Gastrocnemius medialis (tissue), 4 donors: ENCODE measurements around the gene CFAP77. TPM values are rescaled to one million over a fixed set of nuclear protein-coding genes. Genes with fewer than 3 reads are reported as not detected.

Experiments used
- ATAC-seq, 2 donors: fragments of 150-250 bp; one replicate each; pipeline ENCODE4 v1.9.1; 2016
- DNase-seq, 2 donors: peaks; one replicate each; pipeline ENCODE4 v3.0.0-alpha.2; 2019
- H3K27ac ChIP-seq, 4 donors: fragments of 200-600 bp; sonication (generic); 1 replicate in 1 of 4; 2 replicates in 3 of 4; pipeline ENCODE4 v1.5.1; 2016 to 2018; ENCODE audit warnings: mild to moderate bottlenecking in 2 of 4, moderate library complexity in 1 of 4
- H3K27me3 ChIP-seq, 3 donors: fragments of 200-600 bp; sonication (generic) in 2 of 3; 1 replicate in 1 of 3; 2 replicates in 2 of 3; pipeline versions ENCODE4 v1.5.1 to v1.6.0; 2016 to 2019; ENCODE audit warnings: mild to moderate bottlenecking in 1 of 3, moderate library complexity in 1 of 3
- H3K36me3 ChIP-seq, 2 donors: fragments of 200-600 bp; sonication (generic) in 1 of 2; one replicate each; pipeline ENCODE4 v1.5.1; 2017 to 2018
- H3K4me1 ChIP-seq, 2 donors: fragments of 200-600 bp; sonication (generic) in 1 of 2; one replicate each; pipeline ENCODE4 v1.5.1; 2016 to 2017; ENCODE audit warnings: mild to moderate bottlenecking in 2 of 2
- H3K4me3 ChIP-seq, 4 donors: fragments of 200-600 bp; sonication (generic) in 3 of 4; 1 replicate in 1 of 4; 2 replicates in 3 of 4; pipeline ENCODE4 v1.5.1; 2016 to 2019; ENCODE audit warnings: mild to moderate bottlenecking in 2 of 4
- H3K9me3 ChIP-seq, 3 donors: fragments of 200-600 bp; sonication (generic) in 2 of 3; 1 replicate in 1 of 3; 2 replicates in 2 of 3; pipeline ENCODE4 v1.5.1; 2016 to 2019
- CTCF ChIP-seq, 5 experiments: fragments of 450-650 bp in 3 of 5; fragments of 200-600 bp in 2 of 5; sonication (generic) in 2 of 5; IDR thresholded peaks in 4 of 5; conservative IDR thresholded peaks in 1 of 5; 1 replicate in 4 of 5; 2 replicates in 1 of 5; pipeline ENCODE4 v1.5.1; 2016 to 2019; ENCODE audit warnings: antibody characterized with exemption in 5 of 5, mild to moderate bottlenecking in 3 of 5, moderate library complexity in 3 of 5
- POLR2A ChIP-seq, 2 donors: fragments of 450-650 bp; IDR thresholded peaks; one replicate each; pipeline ENCODE4 v1.6.1; 2017; ENCODE audit warnings: antibody characterized with exemption in 2 of 2, mild to moderate bottlenecking in 2 of 2, moderate library complexity in 2 of 2
- in situ Hi-C, 4 donors: fragments of 200-750 bp; cut with MboI; loops; one replicate each; pipeline versions ENCODE4 v1.15.0 to v1.8.0; 2017; ENCODE audit warnings: low sequenced_read_pairs in 4 of 4
- intact Hi-C: fragments of 100-400 bp; cut with DNase I; formaldehyde crosslinking; loops from one replicate; pipeline ENCODE4 v1.15.1; 2023; ENCODE audit warnings: low total_unique reads
- total RNA-seq, 4 donors: library from RNA; depleted of rRNA; stranded (reverse); fragments of >200 nt; gene quantifications; one replicate each; pipeline versions ENCODE4 v1.1.0 to v1.2.3, GENCODE V29; 2016

The CFAP77 gene
- total RNA-seq, 4 donors from 2014 or later = not detected

DNA sequence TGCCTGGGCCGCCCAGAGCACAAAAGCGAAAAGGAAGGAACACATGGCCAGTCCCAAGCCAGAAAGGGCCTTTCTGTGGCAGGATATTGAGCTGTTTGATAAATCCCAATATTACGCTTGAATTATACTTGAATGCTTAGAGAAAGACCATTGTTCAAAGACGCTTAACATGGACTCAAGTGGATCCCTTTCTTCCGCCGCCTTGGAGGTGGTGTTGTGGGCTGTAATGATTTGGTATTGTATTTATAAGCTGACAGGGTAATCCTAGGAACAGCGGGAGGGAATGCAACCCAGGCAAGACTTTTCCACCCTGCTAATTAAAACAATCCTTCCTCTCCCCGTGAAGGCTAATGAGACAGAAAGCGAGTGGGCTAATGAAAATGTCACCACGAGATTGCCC lies 24.9 kb downstream of the CFAP77 start:
- H3K4me1 ChIP-seq = no peaks in the 10 kb centered on the region
- intact Hi-C loops = no loop called here
- H3K27me3 ChIP-seq = peaks cover 0 to 27% (median 17%) of the 10 kb centered on the region in 3 donors
- ATAC-seq (no peak), DNase-seq (no peak)
- in situ Hi-C loops = no loop called here
- H3K4me3 ChIP-seq = no peak overlapping the region
- no peaks in the 10 kb centered on the region for H3K36me3 ChIP-seq
- TF ChIP-seq POLR2A (IDR thresholded peaks at IDR 0.05) = no peak
- no peak for TF ChIP-seq CTCF (IDR thresholded peaks at IDR 0.05 in 4 of 5, conservative IDR thresholded peaks at IDR 0.05 in 1 of 5)
- no peak overlapping the region for H3K27ac ChIP-seq
- no peaks in the 10 kb centered on the region for H3K9me3 ChIP-seq

GRCh38 chr9:132439153-132439552 lies 29.1 kb downstream of the CFAP77 start:
- no peak for ATAC-seq
- DNase-seq = no peak
- Histone ChIP-seq H3K36me3 (no peaks in the 10 kb centered on the region), H3K4me1 (no peaks in the 10 kb centered on the region), H3K27ac (no peak overlapping the region), H3K4me3 (no peak overlapping the region), H3K27me3 (peaks cover 0 to 29% (median 26%) of the 10 kb centered on the region in 3 donors), H3K9me3 (no peaks in the 10 kb centered on the region)
- in situ Hi-C loops (no loop called here), intact Hi-C loops (no loop called here)
- TF ChIP-seq CTCF (IDR thresholded peaks at IDR 0.05 in 4 of 5, conservative IDR thresholded peaks at IDR 0.05 in 1 of 5) (no peak), POLR2A (IDR thresholded peaks at IDR 0.05) (no peak)

DNA sequence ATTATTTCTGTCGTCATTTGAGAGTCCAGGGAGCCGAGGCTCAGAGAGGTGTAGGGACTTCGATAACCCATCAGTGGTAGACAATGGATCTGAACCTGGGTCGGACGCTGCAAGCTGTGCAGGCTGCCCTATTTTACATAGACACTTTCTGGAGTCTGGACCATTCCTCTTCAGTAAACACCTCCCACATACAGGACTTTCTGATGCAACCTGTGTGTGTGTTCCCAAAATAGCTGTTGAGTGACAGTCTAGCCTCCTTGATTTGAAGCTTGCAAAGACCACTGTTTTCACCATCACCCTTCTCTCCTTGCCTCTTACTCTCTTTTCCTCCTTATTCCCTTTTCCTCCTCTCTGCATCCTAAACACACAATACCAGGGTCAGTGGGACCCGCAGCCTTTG lies 30.7 kb downstream of the CFAP77 start:
- ATAC-seq (no peak), DNase-seq (no peak)
- intact Hi-C loops (no loop called here), in situ Hi-C loops (no loop called here)
- Histone ChIP-seq H3K27me3 (peaks cover 0 to 29% (median 23%) of the 10 kb centered on the region in 3 donors), H3K9me3 (no peaks in the 10 kb centered on the region), H3K4me3 (no peak overlapping the region), H3K4me1 (no peaks in the 10 kb centered on the region), H3K36me3 (no peaks in the 10 kb centered on the region), H3K27ac (no peak overlapping the region)
- TF ChIP-seq CTCF (IDR thresholded peaks at IDR 0.05 in 4 of 5, conservative IDR thresholded peaks at IDR 0.05 in 1 of 5) (no peak), POLR2A (IDR thresholded peaks at IDR 0.05) (no peak)

DNA sequence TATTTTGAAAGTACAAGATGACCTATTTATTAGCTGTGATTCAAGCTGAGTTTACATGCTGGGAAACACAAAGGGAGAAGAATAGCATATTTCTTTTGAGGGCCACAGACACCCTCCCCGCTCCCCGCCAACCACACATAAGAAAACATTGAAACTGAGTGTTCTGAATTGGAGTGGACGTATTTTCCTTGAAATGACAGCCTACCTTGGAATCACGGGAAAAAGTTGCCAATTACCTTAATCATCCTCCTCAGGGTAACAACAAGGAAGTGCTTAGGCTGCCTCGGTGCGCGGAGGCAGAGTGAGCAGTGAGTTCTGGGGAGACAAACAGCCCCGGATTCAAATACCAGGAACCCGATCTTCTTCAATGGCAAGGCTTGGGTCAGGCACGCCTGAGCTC lies 31.4 kb downstream of the CFAP77 start:
- in situ Hi-C loops (no loop called here), intact Hi-C loops (no loop called here)
- DNase-seq (no peak), ATAC-seq (no peak)
- Histone ChIP-seq H3K4me3 (no peak overlapping the region), H3K27ac (no peak overlapping the region), H3K4me1 (no peaks in the 10 kb centered on the region), H3K27me3 (peaks cover 0 to 33% (median 23%) of the 10 kb centered on the region in 3 donors), H3K9me3 (no peaks in the 10 kb centered on the region), H3K36me3 (no peaks in the 10 kb centered on the region)
- TF ChIP-seq POLR2A (IDR thresholded peaks at IDR 0.05) = no peak
- no peak for TF ChIP-seq CTCF (IDR thresholded peaks at IDR 0.05 in 4 of 5, conservative IDR thresholded peaks at IDR 0.05 in 1 of 5)

DNA sequence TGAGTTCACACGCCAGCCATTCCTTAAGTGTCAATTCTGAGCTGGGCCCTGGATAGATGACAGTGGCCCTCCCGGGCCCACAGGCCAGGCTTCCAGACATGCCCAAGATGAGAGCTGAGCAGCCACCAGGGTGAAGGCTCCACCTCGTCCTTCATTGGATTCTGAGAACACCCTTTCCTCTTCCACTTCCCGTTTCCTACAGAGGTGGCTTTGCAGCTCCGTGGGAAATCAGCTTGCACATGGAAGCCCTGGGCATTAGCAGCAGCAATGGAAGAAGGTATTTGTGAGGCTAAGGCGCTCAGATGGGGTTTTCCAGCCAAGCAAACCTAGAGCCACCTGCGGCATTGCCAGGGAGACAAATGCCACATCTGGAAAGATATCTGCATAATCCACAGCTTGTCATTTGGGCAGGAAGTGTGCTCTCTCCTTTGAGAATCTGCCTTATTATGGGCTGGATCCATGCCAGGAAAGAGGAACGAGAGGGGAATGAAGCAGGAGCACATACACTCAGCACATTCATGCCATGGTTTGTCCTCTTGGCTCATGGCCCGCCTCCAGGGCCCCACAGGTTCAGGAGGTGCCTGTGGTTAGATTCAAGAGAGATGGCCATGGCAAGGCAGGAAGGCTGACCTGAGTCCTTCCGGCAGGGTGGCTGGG lies 34.1 kb downstream of the CFAP77 start:
- in situ Hi-C loops = no loop called here
- Histone ChIP-seq H3K27ac (no peak overlapping the region), H3K4me3 (no peak overlapping the region), H3K4me1 (no peaks in the 10 kb centered on the region), H3K9me3 (no peaks in the 10 kb centered on the region), H3K36me3 (no peaks in the 10 kb centered on the region), H3K27me3 (peaks cover 0 to 34% (median 30%) of the 10 kb centered on the region in 3 donors)
- TF ChIP-seq CTCF (IDR thresholded peaks at IDR 0.05 in 4 of 5, conservative IDR thresholded peaks at IDR 0.05 in 1 of 5) (no peak), POLR2A (IDR thresholded peaks at IDR 0.05) (no peak)
- no peak for DNase-seq
- intact Hi-C loops = no loop called here
- ATAC-seq = no peak
